K562 treated with DMSO at 1 percent for 12 hours (cell line): ENCODE data around the gene GAS6. TPM values are rescaled to one million over a fixed set of nuclear protein-coding genes. Genes with fewer than 3 reads are reported as not detected.

Source experiments
- total RNA-seq: library from RNA; unstranded; fragments of 300-600 nt; gene quantifications from 2 replicates; pipeline ENCODE4 v1.2.3, GENCODE V29; 2022; ENCODE audit not compliant: insufficient read depth

The GAS6 gene
- total RNA-seq = 29.4 and 29.8 TPM in 2 replicates

DNA sequence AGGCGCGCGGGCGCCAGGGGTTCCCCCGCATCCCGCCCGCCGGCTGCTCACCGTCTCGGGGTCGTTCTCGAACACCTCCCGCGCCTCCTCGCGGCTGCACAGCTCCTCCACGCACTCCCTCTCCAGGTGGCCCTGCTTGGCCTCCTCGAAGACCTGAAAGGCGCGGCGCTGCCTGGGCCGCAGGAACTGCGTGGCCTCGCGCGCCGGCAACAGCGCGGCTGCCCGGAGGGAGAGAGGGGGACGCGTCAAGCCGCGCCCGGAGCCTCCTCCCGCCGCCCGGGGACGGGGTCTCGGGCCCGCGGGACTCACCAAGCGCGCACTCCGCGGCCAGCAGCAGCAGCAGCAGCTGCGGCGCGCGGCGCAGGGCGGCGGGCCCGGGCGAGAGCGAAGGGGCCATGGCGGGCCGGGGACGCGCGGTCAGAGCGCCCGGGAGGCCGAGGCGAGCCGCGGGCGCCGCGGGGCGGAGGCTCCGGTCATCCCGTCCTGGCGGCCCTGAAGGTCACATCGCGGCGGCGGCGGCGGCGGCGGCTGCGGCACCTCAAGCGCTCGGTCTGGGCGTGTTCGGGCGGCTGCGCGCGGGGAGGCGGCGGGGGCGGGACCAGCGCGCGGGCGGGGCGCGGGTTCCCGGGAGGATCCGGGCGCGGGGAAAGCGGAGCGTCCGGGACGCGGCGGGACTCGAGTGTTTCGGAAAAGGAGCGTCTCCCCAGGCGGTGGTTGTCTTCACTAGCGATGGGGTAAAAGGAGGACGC is at the start of gene GAS6:
Gene GAS6 (minus strand): TSS at position 553 of the 749 bp plus-strand sequence. CDS start 156 bp downstream, at position 397.

Other genes starting within 250 kb of the GAS6 start
- gene ATP4B, start 205.9 kb downstream of the GAS6 start, total RNA-seq = not detected in 2 replicates
- not detected in 2 replicates for gene GRK1, start 196.9 kb downstream of the GAS6 start, total RNA-seq
- gene TMEM255B, start 104.8 kb downstream of the GAS6 start, total RNA-seq = 1.7 and 1.8 TPM in 2 replicates
- 0.31 TPM in 1 of 2 replicates, not detected in the other for gene C13orf46, start 110.0 kb upstream of the GAS6 start, total RNA-seq